Psoas muscle (tissue), 8 donors: ENCODE results near the gene CHD6. TPM values are rescaled to one million over a fixed set of nuclear protein-coding genes. Genes with fewer than 3 reads are reported as not detected.

Source experiments
- ATAC-seq, 4 donors: fragments of 200-7000 bp; cut with Tn5 transposase; one replicate each; pipeline ENCODE4 v1.9.1; 2020; ENCODE audit warnings: moderate library complexity in 3 of 4, mild to moderate bottlenecking in 2 of 4
- DNase-seq, 2 donors: peaks; one replicate each; pipeline ENCODE4 v3.0.0-alpha.2; 2020
- H3K27ac ChIP-seq: fragments of 200-600 bp; one replicate; pipeline ENCODE4 v1.8.0; 2022
- H3K27me3 ChIP-seq, 3 donors: fragments of 200-600 bp in 1 of 3; one replicate each; pipeline versions ENCODE4 v1.6.1 to v1.8.0; 2013 to 2022; ENCODE audit warnings: low read length in 2 of 3, mild to moderate bottlenecking in 2 of 3, moderate library complexity in 1 of 3; ENCODE audit not compliant: insufficient read depth in 3 of 3
- H3K36me3 ChIP-seq, 2 donors: fragments of 200-600 bp in 1 of 2; one replicate each; pipeline versions ENCODE4 v1.6.1 to v1.8.0; 2013 to 2022; ENCODE audit warnings: low read depth in 1 of 2, mild to moderate bottlenecking in 1 of 2, moderate library complexity in 1 of 2; ENCODE audit not compliant: insufficient read depth in 1 of 2
- H3K4me1 ChIP-seq: fragments of 200-600 bp; one replicate; pipeline ENCODE4 v1.8.0; 2022
- H3K4me3 ChIP-seq: fragments of 200-600 bp; one replicate; pipeline ENCODE4 v1.8.0; 2022; ENCODE audit warnings: mild to moderate bottlenecking
- H3K9me3 ChIP-seq: fragments of 200-600 bp; one replicate; pipeline ENCODE4 v1.8.0; 2022
- WGBS, 3 donors: extraction: QIAGEN DNeasy Blood & Tissue Kit; methylation state at CpG; one replicate each; pipeline versions ENCODE4 v1.1.6 to v1.1.7; 2013; 5-methylcytosine and 5-hydroxymethylcytosine counted together
- intact Hi-C, 2 donors: fragments of 100-400 bp; cut with DNase I; formaldehyde crosslinking; loops; one replicate each; pipeline versions ENCODE4 v1.11.0 to v1.14.2; 2022
- polyA plus RNA-seq, 3 donors: library from polyadenylated mRNA; stranded (reverse); fragments of 200-250 nt; gene quantifications; one replicate each; pipeline ENCODE4 v1.2.3, GENCODE V29; 2013
- total RNA-seq, 4 donors: library from RNA; stranded (reverse); fragmentation: NEBNext Ultra II Directional in 2 of 4; extraction: Animal tissue kit (Norgen Biotek cat#: 25700) in 2 of 4; gene quantifications; one replicate each; pipeline versions ENCODE4 v1.2.1 to v1.2.4, GENCODE V29; 2021 to 2023
- TF ChIP-seq, protein P1 (sequence below): fragments of 200-600 bp; IDR thresholded peaks from one replicate; pipeline ENCODE4 v1.8.0; 2022; ENCODE audit warnings: antibody characterized with exemption
- donor health status: healthy with polysubstance abuse.
- donor health status: DM: no; HTN: no; CAD: no; lungs with moderate emphysema.
- donor health status: Bipolar disorder and iron deficiency.
- donor health status: healthy.
- donor health status: DM: yes; HTN: yes; CAD: no.
- donor health status: DM: no; HTN: no; CAD: no.
- donor health status: DM: no; HTN: no; CAD: no.
- donor health status: DM: yes; HTN: yes; CAD: no.

The CHD6 gene
- total and polyA plus RNA-seq, 7 donors: 1.7 to 30.4 (median 17.2) TPM

- Histone ChIP-seq H3K27me3 (no peaks in the 10 kb centered on the region), H3K4me1 (peaks cover 4% of the 10 kb centered on the region), H3K36me3 (no peaks in the 10 kb centered on the region), H3K27ac (peak overlapping the region; percentile 44), H3K4me3 (no peak overlapping the region), H3K9me3 (peaks cover 12% of the 10 kb centered on the region)
- ATAC-seq (peak; percentile 20 to 78 (median 34)), DNase-seq (no peak)
- intact Hi-C loops: no loop called here
- WGBS, 3 donors: 90 to 93% (median 92%) methylated on average over 3 of the region's 3 CpGs
- TF ChIP-seq, protein P1, sequence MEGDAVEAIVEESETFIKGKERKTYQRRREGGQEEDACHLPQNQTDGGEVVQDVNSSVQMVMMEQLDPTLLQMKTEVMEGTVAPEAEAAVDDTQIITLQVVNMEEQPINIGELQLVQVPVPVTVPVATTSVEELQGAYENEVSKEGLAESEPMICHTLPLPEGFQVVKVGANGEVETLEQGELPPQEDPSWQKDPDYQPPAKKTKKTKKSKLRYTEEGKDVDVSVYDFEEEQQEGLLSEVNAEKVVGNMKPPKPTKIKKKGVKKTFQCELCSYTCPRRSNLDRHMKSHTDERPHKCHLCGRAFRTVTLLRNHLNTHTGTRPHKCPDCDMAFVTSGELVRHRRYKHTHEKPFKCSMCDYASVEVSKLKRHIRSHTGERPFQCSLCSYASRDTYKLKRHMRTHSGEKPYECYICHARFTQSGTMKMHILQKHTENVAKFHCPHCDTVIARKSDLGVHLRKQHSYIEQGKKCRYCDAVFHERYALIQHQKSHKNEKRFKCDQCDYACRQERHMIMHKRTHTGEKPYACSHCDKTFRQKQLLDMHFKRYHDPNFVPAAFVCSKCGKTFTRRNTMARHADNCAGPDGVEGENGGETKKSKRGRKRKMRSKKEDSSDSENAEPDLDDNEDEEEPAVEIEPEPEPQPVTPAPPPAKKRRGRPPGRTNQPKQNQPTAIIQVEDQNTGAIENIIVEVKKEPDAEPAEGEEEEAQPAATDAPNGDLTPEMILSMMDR: no peak
These were observed 30.2 kb downstream of the CHD6 start for GRCh38 chr20:41587956-41588355.

DNA sequence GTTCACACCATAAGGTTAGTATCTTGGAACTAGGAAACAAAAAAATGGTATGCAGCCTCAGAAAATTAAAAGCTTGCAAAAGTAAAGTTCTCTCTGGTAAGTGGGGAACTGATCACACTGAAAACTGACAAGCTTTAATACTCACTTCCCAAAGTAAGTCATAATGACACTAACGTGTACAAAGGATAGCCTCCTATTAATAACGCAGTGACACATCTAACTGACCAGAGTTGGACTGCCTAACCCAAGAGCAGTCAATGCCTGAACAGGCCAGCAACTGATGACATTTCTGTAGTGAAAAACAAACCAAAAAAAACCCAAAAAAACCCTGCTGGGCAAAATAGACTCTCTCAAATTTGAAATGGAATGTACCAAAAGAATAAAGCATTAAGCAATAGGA is 30.7 kb downstream of the CHD6 start:
- Histone ChIP-seq H3K4me3 (no peak overlapping the region), H3K27ac (peak overlapping the region; percentile 44), H3K4me1 (peaks cover 8% of the 10 kb centered on the region), H3K36me3 (no peaks in the 10 kb centered on the region), H3K27me3 (no peaks in the 10 kb centered on the region), H3K9me3 (peaks cover 12% of the 10 kb centered on the region)
- DNase-seq (no peak), ATAC-seq (peak; percentile 77 to 94 (median 86))
- TF ChIP-seq, protein P1: no peak
- intact Hi-C loops: no loop called here
- WGBS, 3 donors: 72 to 75% (median 74%) methylated on average over 2 of the region's 2 CpGs

- TF ChIP-seq, protein P1: no peak
- ATAC-seq: no peak
- no peaks in the 10 kb centered on the region for H3K27me3 ChIP-seq
- DNase-seq: no peak
- no peak overlapping the region for H3K4me3 ChIP-seq
- WGBS, 3 donors: 82 to 86% (median 82%) methylated on average over 1 of the region's 1 CpG
- H3K36me3 ChIP-seq: no peaks in the 10 kb centered on the region
- peaks cover 12% of the 10 kb centered on the region for H3K9me3 ChIP-seq
- no peak overlapping the region for H3K27ac ChIP-seq
- intact Hi-C loops: no loop called here
- peaks cover 14% of the 10 kb centered on the region for H3K4me1 ChIP-seq
These were observed 31.4 kb downstream of the CHD6 start for GRCh38 chr20:41586772-41587171.

DNA sequence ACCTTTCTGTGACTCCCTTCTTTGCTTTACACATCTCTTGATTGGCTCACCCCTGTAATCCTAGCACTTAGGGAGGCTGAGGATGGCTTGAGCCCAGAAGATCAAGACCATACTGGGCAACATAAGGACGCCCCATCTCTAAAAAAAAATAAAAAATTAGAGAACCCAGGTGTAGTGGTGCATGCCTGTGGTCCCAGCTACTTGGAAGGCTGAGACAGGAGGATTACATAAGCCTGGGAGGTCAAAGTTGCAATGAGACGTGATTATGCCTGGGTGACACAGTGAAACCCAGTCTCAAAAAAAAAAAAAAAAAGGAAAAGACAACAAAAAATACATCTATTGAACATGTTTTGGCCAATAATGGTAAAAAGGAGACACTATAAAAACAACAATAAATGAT is 37.8 kb downstream of the CHD6 start:
- H3K36me3 ChIP-seq: no peaks in the 10 kb centered on the region
- no peaks in the 10 kb centered on the region for H3K9me3 ChIP-seq
- peak in 1 of 4 donors; percentile 24 for ATAC-seq
- intact Hi-C loops: no loop called here
- no peaks in the 10 kb centered on the region for H3K27me3 ChIP-seq
- H3K4me1 ChIP-seq: peaks cover 23% of the 10 kb centered on the region
- no peak overlapping the region for H3K4me3 ChIP-seq
- no peak for DNase-seq
- TF ChIP-seq, protein P1: no peak
- 63 to 75% (median 67%) methylated on average over 2 of the region's 2 CpGs for WGBS, 3 donors
- H3K27ac ChIP-seq: no peak overlapping the region
